Measurements from ENCODE around the gene ZNF541.

GRCh38 chr19:47598407-47599349 lies 25.7 kb upstream of the ZNF541 start:
- peak in 1 of 4 experiments; percentile 9 for TF ChIP-seq CTCF (IDR thresholded peaks at IDR 0.05)
- TF ChIP-seq POLR2A (IDR thresholded peaks at IDR 0.05), result peak; percentile 15 to 61

All from uterus (tissue), 2 donors.